ENCODE results near the gene SEPTIN12.

GRCh38 chr16:4785758-4786433 is 2.2 kb downstream of the SEPTIN12 start:
- TF ChIP-seq, protein P1, sequence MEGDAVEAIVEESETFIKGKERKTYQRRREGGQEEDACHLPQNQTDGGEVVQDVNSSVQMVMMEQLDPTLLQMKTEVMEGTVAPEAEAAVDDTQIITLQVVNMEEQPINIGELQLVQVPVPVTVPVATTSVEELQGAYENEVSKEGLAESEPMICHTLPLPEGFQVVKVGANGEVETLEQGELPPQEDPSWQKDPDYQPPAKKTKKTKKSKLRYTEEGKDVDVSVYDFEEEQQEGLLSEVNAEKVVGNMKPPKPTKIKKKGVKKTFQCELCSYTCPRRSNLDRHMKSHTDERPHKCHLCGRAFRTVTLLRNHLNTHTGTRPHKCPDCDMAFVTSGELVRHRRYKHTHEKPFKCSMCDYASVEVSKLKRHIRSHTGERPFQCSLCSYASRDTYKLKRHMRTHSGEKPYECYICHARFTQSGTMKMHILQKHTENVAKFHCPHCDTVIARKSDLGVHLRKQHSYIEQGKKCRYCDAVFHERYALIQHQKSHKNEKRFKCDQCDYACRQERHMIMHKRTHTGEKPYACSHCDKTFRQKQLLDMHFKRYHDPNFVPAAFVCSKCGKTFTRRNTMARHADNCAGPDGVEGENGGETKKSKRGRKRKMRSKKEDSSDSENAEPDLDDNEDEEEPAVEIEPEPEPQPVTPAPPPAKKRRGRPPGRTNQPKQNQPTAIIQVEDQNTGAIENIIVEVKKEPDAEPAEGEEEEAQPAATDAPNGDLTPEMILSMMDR (optimal IDR thresholded peaks at IDR 0.05 in 1 of 3, IDR thresholded peaks at IDR 0.05 in 1 of 3, conservative IDR thresholded peaks at IDR 0.05 in 1 of 3; ENCODE audit: extremely low read depth in 1 of 3, insufficient read depth in 2 of 3, low read length in 3 of 3), result no peak
- no peak for TF ChIP-seq EZH2 (IDR thresholded peaks at IDR 0.05; ENCODE audit: low read length)

All from keratinocyte (primary cell).